Measurements from ENCODE around the gene SSX7.

GRCh38 chrX:52598886-52599285 lies 55.8 kb downstream of the SSX7 start:
- TF ChIP-seq, protein P1, sequence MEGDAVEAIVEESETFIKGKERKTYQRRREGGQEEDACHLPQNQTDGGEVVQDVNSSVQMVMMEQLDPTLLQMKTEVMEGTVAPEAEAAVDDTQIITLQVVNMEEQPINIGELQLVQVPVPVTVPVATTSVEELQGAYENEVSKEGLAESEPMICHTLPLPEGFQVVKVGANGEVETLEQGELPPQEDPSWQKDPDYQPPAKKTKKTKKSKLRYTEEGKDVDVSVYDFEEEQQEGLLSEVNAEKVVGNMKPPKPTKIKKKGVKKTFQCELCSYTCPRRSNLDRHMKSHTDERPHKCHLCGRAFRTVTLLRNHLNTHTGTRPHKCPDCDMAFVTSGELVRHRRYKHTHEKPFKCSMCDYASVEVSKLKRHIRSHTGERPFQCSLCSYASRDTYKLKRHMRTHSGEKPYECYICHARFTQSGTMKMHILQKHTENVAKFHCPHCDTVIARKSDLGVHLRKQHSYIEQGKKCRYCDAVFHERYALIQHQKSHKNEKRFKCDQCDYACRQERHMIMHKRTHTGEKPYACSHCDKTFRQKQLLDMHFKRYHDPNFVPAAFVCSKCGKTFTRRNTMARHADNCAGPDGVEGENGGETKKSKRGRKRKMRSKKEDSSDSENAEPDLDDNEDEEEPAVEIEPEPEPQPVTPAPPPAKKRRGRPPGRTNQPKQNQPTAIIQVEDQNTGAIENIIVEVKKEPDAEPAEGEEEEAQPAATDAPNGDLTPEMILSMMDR (IDR thresholded peaks at IDR 0.05): no peak
- TF ChIP-seq POLR2A (IDR thresholded peaks at IDR 0.05) (no peak), EP300 (IDR thresholded peaks at IDR 0.05) (no peak)

Measured in tibial nerve (tissue), 4 donors.